Frontal cortex (tissue), 4 donors: ENCODE results near the gene BFAR. TPM values are rescaled to one million over a fixed set of nuclear protein-coding genes. Genes with fewer than 3 reads are reported as not detected.
"Not testable (repeated sequence)": the region's sequence is repeated elsewhere in the genome, so short reads cannot be mapped to it uniquely, and the experiment has no call there.

Experiments used
- DNase-seq, 2 donors: peaks; one replicate each; pipeline ENCODE4 v3.0.0; 2012; ENCODE audit warnings: low spot score in 2 of 2
- FAIRE-seq: peaks from 2 replicates; lab custom pipeline; 2012; peaks lifted over from hg19 to GRCh38; lab: Jason Lieb, UNC
- small RNA-seq: library from RNA; depleted of rRNA; stranded (forward); fragments of <200 nt; gene quantifications from one replicate; pipeline ENCODE3, GENCODE V24; 2014
- total RNA-seq: library from RNA; depleted of rRNA; stranded (reverse); fragments of >200 nt; gene quantifications from one replicate; pipeline ENCODE4 v1.2.3, GENCODE V29; 2014
- donor health status: control.
- donor health status: control.
- donor health status: control.

BFAR gene
- total RNA-seq, 1 donor from 2014 or later, result 58.3 TPM

GRCh38 chr16:14681115-14681514 is 48.4 kb downstream of the BFAR start:
- DNase-seq, result no peak
- no peak for FAIRE-seq

- FAIRE-seq, result no peak
Measured at GRCh38 chr16:14682121-14682520, 49.4 kb downstream of the BFAR start.

GRCh38 chr16:14685870-14686793 is 53.4 kb downstream of the BFAR start:
- DNase-seq, FAIRE-seq: not testable (repeated sequence)

More at GRCh38 chr16:14682121-14682520, 49.4 kb downstream of the BFAR start:
- DNase-seq, result no peak

- not testable (repeated sequence) for DNase-seq, FAIRE-seq
Measured at GRCh38 chr16:14694129-14694528, 61.4 kb downstream of the BFAR start, which contains the start of gene PLA2G10. PLA2G10 (minus strand) TSS chr16:14694308; CDS start chr16:14694229, 79 bp downstream.

- FAIRE-seq, DNase-seq: not testable (repeated sequence)
Measured at GRCh38 chr16:14701859-14702258, 69.1 kb downstream of the BFAR start.

- not testable (repeated sequence) for DNase-seq, FAIRE-seq
Measured at GRCh38 chr16:14702672-14703071, 69.9 kb downstream of the BFAR start.

GRCh38 chr16:14703156-14704011 is 70.6 kb downstream of the BFAR start, which contains the start of gene NPIPA3:
NPIPA3 (plus strand) TSS chr16:14703411; CDS start chr16:14708944, 5,533 bp downstream.
- FAIRE-seq, DNase-seq: not testable (repeated sequence)

Small RNAs within 50 kb of the gene (small RNA-seq; reads per million reads assigned to genes)
- gene RN7SL274P, result not detected
- gene RNU7-125P, result not detected

Other genes starting within 250 kb of the BFAR start
- 30.2 TPM for gene PARN, start 2.7 kb upstream of the BFAR start, total RNA-seq
- gene PLA2G10, start 61.4 kb downstream of the BFAR start, total RNA-seq, result not detected
- 0.41 TPM for gene NPIPA3, start 70.5 kb downstream of the BFAR start, total RNA-seq
- 0.41 TPM for gene NPIPA2, start 109.6 kb downstream of the BFAR start, total RNA-seq
- 57.1 TPM for gene NOMO1, start 200.8 kb downstream of the BFAR start, total RNA-seq